K562 (cell line): ENCODE data around the gene JADE2. TPM values are rescaled to one million over a fixed set of nuclear protein-coding genes. Genes with fewer than 3 reads are reported as not detected.

Source experiments
- ATF1 ChIP-seq, 2 experiments: fragments of 450-650 bp in 1 of 2; IDR thresholded peaks; 2 replicates each; pipeline ENCODE4 v1.6.1; 2016; ENCODE audit warnings: missing compliant biosample characterization in 1 of 2, missing genetic modification characterization in 1 of 2
- ELF1 ChIP-seq: fragments of 200-800 bp; sonication (Bioruptor generic); IDR thresholded peaks from 2 replicates; pipeline ENCODE4 v1.6.1; 2016; ENCODE audit warnings: missing genetic modification characterization, missing compliant biosample characterization
- EWSR1 ChIP-seq: fragments of 450-650 bp; IDR thresholded peaks from 2 replicates; pipeline ENCODE4 v1.6.1; 2018; ENCODE audit warnings: borderline replicate concordance, mild to moderate bottlenecking, low read depth, moderate library complexity; ENCODE audit not compliant: partially characterized antibody
- FOXJ2 ChIP-seq: fragments of 200-800 bp; sonication (Bioruptor generic); IDR thresholded peaks from 2 replicates; pipeline ENCODE4 v1.6.1; 2016; ENCODE audit warnings: missing genetic modification characterization, missing compliant biosample characterization
- FOXK1 ChIP-seq: sonication (generic); formaldehyde crosslinking; IDR thresholded peaks from 2 replicates; pipeline ENCODE4 v1.8.0; 2022; ENCODE audit warnings: missing genetic modification reagents, mild to moderate bottlenecking, borderline replicate concordance
- HDAC1 ChIP-seq, 2 experiments: fragments of 450-650 bp; IDR thresholded peaks; 2 replicates each; pipeline ENCODE4 v1.6.1; 2016 to 2017; ENCODE audit warnings: inconsistent platforms in 1 of 2, mild to moderate bottlenecking in 1 of 2, moderate library complexity in 1 of 2
- MYNN ChIP-seq, 2 experiments: sonication (generic); formaldehyde crosslinking in 1 of 2; IDR thresholded peaks; 2 replicates each; pipeline versions ENCODE4 v1.5.0 to v1.6.1; 2016 to 2020; ENCODE audit warnings: antibody characterized with exemption in 1 of 2, missing genetic modification reagents in 1 of 2
- NBN ChIP-seq: fragments of 450-650 bp; IDR thresholded peaks from 2 replicates; pipeline ENCODE4 v1.6.1; 2016; ENCODE audit warnings: low read depth, mild to moderate bottlenecking
- NFE2 ChIP-seq: IDR thresholded peaks from 2 replicates; pipeline ENCODE4 v1.6.1; 2014; ENCODE audit warnings: antibody characterized with exemption, low read depth
- NR4A1 ChIP-seq, 2 experiments: fragments of 250-450 bp in 1 of 2; fragments of 450-650 bp in 1 of 2; sonication (Bioruptor Pico) in 1 of 2; IDR thresholded peaks; 2 replicates each; pipeline versions ENCODE4 v1.4.0 to v1.6.1; 2016 to 2020; ENCODE audit warnings: mild to moderate bottlenecking in 2 of 2, missing compliant biosample characterization in 1 of 2, missing genetic modification characterization in 1 of 2, moderate library complexity in 1 of 2
- PHF20 ChIP-seq: fragments of 450-650 bp; IDR thresholded peaks from 2 replicates; pipeline ENCODE4 v1.6.1; 2018; ENCODE audit not compliant: partially characterized antibody
- RBFOX2 ChIP-seq: fragments of 200-400 bp; formaldehyde crosslinking; IDR thresholded peaks from 2 replicates; pipeline ENCODE4 v1.6.1; 2017; ENCODE audit warnings: low read depth, mild to moderate bottlenecking, low read length, moderate library complexity
- RFX5 ChIP-seq: IDR thresholded peaks from 2 replicates; pipeline ENCODE4 v1.6.1; 2011; ENCODE audit warnings: low read depth, mild to moderate bottlenecking, improper control_type of control experiment, low read length
- ZNF3 ChIP-seq: fragments of 250-450 bp; sonication (Bioruptor Pico); IDR thresholded peaks from 2 replicates; pipeline ENCODE4 v1.5.0; 2021; ENCODE audit warnings: mild to moderate bottlenecking, moderate library complexity
- ZNF717 ChIP-seq: fragments of 250-450 bp; sonication (Bioruptor Pico); IDR thresholded peaks from 2 replicates; pipeline ENCODE4 v1.5.0; 2021
- ZNF75A ChIP-seq: fragments of 450-650 bp; formaldehyde crosslinking; IDR thresholded peaks from 2 replicates; pipeline ENCODE4 v1.4.0; 2020; ENCODE audit warnings: mild to moderate bottlenecking
- ZNF766 ChIP-seq: fragments of 200-800 bp; sonication (Bioruptor generic); conservative IDR thresholded peaks from 2 replicates; pipeline ENCODE4 v1.6.1; 2016; ENCODE audit warnings: missing genetic modification characterization, missing compliant biosample characterization
- polyA plus RNA-seq, 8 experiments: library from polyadenylated mRNA; depleted of rRNA in 4 of 8; stranded (reverse) in 5 of 8; unstranded in 3 of 8; fragments of >200 nt; fragmentation: Nextera tagmentation in 2 of 8; fragmentation: Illumina TruSeq in 1 of 8; extraction: Ambion mirVana in 2 of 8; extraction: Trizol in 1 of 8; gene quantifications; 2 replicates each; pipeline versions ENCODE4 v1.2.1 to v1.2.3, GENCODE V29; 2011 to 2014; ENCODE audit warnings: inconsistent platforms in 1 of 8, missing spikeins in 1 of 8
- total RNA-seq, 7 experiments: library from RNA; depleted of rRNA in 6 of 7; stranded (reverse); fragments of >200 nt in 6 of 7; fragmentation: Illumina TruSeq in 2 of 7; extraction: Trizol in 2 of 7; gene quantifications; 2 replicates each; pipeline versions ENCODE4 v1.2.1 to v1.2.3, GENCODE V29; 2011 to 2021; ENCODE audit warnings: low replicate concordance in 1 of 7
- TF ChIP-seq, protein P1 (sequence below): sonication (generic); formaldehyde crosslinking; IDR thresholded peaks from 2 replicates; pipeline ENCODE4 v1.8.0; 2023; ENCODE audit warnings: mild to moderate bottlenecking, missing genetic modification reagents
- TF ChIP-seq, protein P2 (sequence below): fragments of 450-650 bp; formaldehyde crosslinking; IDR thresholded peaks from 2 replicates; pipeline ENCODE4 v1.4.0; 2022; ENCODE audit warnings: mild to moderate bottlenecking, moderate library complexity
- TF ChIP-seq, protein P3 (sequence below): sonication (generic); formaldehyde crosslinking; IDR thresholded peaks from 2 replicates; pipeline ENCODE4 v1.8.0; 2022; ENCODE audit warnings: mild to moderate bottlenecking, missing genetic modification reagents

JADE2 gene
- total and polyA plus RNA-seq, 9 of the 15 experiments (the other 6 are each of a cell fraction or from before 2014, with no cell fraction given), result 0.50 to 23.3 (median 9.1) TPM

DNA sequence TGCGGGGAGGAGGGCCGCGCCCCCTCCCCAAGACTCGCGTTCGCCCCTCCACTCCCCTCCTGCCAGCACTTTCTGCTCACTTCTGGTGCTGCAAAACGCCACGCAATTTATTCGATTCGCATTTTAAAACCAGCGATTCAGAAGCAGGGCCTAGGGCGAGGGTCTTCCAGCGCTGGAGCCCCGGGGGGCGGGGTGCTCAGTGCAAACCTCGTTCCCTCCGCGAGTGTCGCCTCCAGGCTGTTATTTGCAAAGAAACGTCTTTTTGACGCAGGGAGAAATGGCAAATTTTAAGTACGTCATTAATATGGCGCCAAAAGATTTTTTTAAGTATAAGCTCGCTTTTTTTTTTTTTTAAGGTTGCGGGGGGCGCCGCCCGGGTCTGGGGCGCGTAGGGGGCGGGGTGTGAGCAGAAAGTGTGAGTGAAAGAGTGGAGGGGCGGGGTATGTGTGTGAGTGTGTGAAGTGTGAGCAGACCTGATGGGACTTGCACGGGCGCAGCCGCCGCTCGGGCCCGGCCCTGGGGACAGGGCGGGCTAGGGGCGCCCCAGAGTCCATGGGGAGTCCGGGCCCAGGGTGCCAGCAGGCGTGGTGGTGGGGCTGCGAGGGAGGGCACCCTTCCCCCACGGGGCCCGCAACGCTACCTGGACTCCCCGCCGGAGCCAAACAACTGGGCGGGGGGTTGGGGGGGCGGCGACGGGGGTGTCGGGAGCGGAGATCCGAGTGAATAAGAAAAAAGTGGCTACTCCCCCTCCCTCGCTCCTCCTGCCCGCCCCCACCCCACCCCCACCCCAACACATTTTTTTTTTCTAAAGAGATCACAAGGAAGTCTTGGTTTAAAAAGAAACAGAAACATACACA lies at the start of gene JADE2 (continued):
- TF ChIP-seq HDAC1 (IDR thresholded peaks at IDR 0.05), result 0 out of 4 replicates have a peak, but pooled peaks of 1 of the 2 experiments have one; percentile 16
- peak; percentile 59 for TF ChIP-seq RBFOX2
- TF ChIP-seq RFX5, result no peak
- TF ChIP-seq ZNF717, result no peak
- TF ChIP-seq FOXJ2 (tag), result no peak; the same call in 1 of the 2 replicates
- no peak for TF ChIP-seq ZNF75A (CRISPR knock-in tag)
- TF ChIP-seq, protein P1, sequence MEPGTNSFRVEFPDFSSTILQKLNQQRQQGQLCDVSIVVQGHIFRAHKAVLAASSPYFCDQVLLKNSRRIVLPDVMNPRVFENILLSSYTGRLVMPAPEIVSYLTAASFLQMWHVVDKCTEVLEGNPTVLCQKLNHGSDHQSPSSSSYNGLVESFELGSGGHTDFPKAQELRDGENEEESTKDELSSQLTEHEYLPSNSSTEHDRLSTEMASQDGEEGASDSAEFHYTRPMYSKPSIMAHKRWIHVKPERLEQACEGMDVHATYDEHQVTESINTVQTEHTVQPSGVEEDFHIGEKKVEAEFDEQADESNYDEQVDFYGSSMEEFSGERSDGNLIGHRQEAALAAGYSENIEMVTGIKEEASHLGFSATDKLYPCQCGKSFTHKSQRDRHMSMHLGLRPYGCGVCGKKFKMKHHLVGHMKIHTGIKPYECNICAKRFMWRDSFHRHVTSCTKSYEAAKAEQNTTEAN (CRISPR knock-in tag), result 0 out of 2 replicates have a peak, but pooled peaks have one; percentile 52
- TF ChIP-seq ZNF766 (CRISPR knock-in tag), result no peak
- peak; percentile 29; the same call in 1 of the 2 replicates for TF ChIP-seq NBN
- TF ChIP-seq, protein P2, sequence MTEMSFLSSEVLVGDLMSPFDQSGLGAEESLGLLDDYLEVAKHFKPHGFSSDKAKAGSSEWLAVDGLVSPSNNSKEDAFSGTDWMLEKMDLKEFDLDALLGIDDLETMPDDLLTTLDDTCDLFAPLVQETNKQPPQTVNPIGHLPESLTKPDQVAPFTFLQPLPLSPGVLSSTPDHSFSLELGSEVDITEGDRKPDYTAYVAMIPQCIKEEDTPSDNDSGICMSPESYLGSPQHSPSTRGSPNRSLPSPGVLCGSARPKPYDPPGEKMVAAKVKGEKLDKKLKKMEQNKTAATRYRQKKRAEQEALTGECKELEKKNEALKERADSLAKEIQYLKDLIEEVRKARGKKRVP (CRISPR knock-in tag), result no peak
- TF ChIP-seq EWSR1, result no peak
- TF ChIP-seq ZNF3, result no peak
- no peak for TF ChIP-seq FOXK1 (CRISPR knock-in tag)
- TF ChIP-seq ATF1 (CRISPR knock-in tag; IDR thresholded peaks at IDR 0.05), result no peak
- TF ChIP-seq ATF1 (tag; IDR thresholded peaks at IDR 0.05), result peak; percentile 88
- TF ChIP-seq NR4A1 (CRISPR knock-in tag; IDR thresholded peaks at IDR 0.05), result no peak
- no peak for TF ChIP-seq NR4A1 (tag; IDR thresholded peaks at IDR 0.05)
- TF ChIP-seq PHF20, result no peak
- peak; percentile 27; the same call in 1 of the 2 replicates for TF ChIP-seq ELF1 (tag)
- TF ChIP-seq, protein P3, sequence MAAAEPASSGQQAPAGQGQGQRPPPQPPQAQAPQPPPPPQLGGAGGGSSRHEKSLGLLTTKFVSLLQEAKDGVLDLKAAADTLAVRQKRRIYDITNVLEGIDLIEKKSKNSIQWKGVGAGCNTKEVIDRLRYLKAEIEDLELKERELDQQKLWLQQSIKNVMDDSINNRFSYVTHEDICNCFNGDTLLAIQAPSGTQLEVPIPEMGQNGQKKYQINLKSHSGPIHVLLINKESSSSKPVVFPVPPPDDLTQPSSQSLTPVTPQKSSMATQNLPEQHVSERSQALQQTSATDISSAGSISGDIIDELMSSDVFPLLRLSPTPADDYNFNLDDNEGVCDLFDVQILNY (CRISPR knock-in tag), result no peak
- no peak for TF ChIP-seq NFE2
- no peak for TF ChIP-seq MYNN (IDR thresholded peaks at IDR 0.05)
- TF ChIP-seq MYNN (CRISPR knock-in tag; IDR thresholded peaks at IDR 0.05), result no peak
